Upper lobe of left lung (tissue), 6 donors: ENCODE data around the gene METTL17. TPM values are rescaled to one million over a fixed set of nuclear protein-coding genes. Genes with fewer than 3 reads are reported as not detected.
A peak's percentile ranks its signal among the peaks of the same experiment; 100 is the strongest.
"Not testable (repeated sequence)": the region's sequence is repeated elsewhere in the genome, so short reads cannot be mapped to it uniquely, and the experiment has no call there.

Experiments used
- ATAC-seq, 2 donors: fragments of 200-7000 bp; cut with Tn5 transposase; one replicate each; pipeline ENCODE4 v1.9.1; 2022; ENCODE audit warnings: mild to moderate bottlenecking in 2 of 2, moderate library complexity in 2 of 2; ENCODE audit not compliant: low FRiP score in 2 of 2
- DNase-seq, 2 donors: peaks; one replicate each; pipeline ENCODE4 v3.0.0-alpha.2; 2019 to 2020
- H3K27ac ChIP-seq, 4 donors: fragments of 200-600 bp; sonication (generic); one replicate each; pipeline ENCODE4 v1.5.1; 2016 to 2019
- H3K27me3 ChIP-seq, 4 donors: fragments of 200-600 bp; sonication (generic); one replicate each; pipeline ENCODE4 v1.5.1; 2017 to 2019
- H3K36me3 ChIP-seq, 4 donors: fragments of 200-600 bp; sonication (generic); one replicate each; pipeline ENCODE4 v1.5.1; 2016 to 2019
- H3K4me1 ChIP-seq, 4 donors: fragments of 200-600 bp; sonication (generic); one replicate each; pipeline ENCODE4 v1.5.1; 2018 to 2019
- H3K4me3 ChIP-seq, 4 donors: fragments of 200-600 bp; sonication (generic); one replicate each; pipeline ENCODE4 v1.5.1; 2017 to 2019; ENCODE audit warnings: mild to moderate bottlenecking in 2 of 4, moderate library complexity in 1 of 4
- H3K9me3 ChIP-seq, 4 donors: fragments of 200-600 bp; sonication (generic); one replicate each; pipeline ENCODE4 v1.5.1; 2018 to 2019
- CTCF ChIP-seq, 6 experiments: fragments of 450-650 bp in 4 of 6; fragments of 200-600 bp in 2 of 6; sonication (generic) in 2 of 6; IDR thresholded peaks; one replicate each; pipeline ENCODE4 v1.5.1; 2016 to 2019; ENCODE audit warnings: antibody characterized with exemption in 6 of 6
- EP300 ChIP-seq, 4 donors: sonication (generic); formaldehyde crosslinking; IDR thresholded peaks; one replicate each; pipeline ENCODE4 v1.5.1; 2017; ENCODE audit warnings: antibody characterized with exemption in 4 of 4, control low read depth in 2 of 4
- POLR2A ChIP-seq, 4 donors: fragments of 450-650 bp; IDR thresholded peaks; one replicate each; pipeline ENCODE4 v1.5.1; 2016 to 2017; ENCODE audit warnings: antibody characterized with exemption in 4 of 4, mild to moderate bottlenecking in 2 of 4
- POLR2AphosphoS5 ChIP-seq, 2 donors: sonication (generic); formaldehyde crosslinking; IDR thresholded peaks; one replicate each; pipeline ENCODE4 v1.5.1; 2017; ENCODE audit warnings: antibody characterized with exemption in 2 of 2
- WGBS, 2 donors: methylation state at CpG; one replicate each; pipeline ENCODE4 v1.1.5; 2017 to 2018; 5-methylcytosine and 5-hydroxymethylcytosine counted together
- total RNA-seq, 6 donors: library from RNA; depleted of rRNA in 4 of 6; stranded (reverse); fragments of >200 nt in 4 of 6; gene quantifications; one replicate each; pipeline versions ENCODE4 v1.1.0 to v1.2.1, GENCODE V29; 2016 to 2021
- donor health status: DM: no; HTN: no; CAD: no; lungs with moderate emphysema.
- donor health status: DM: no; HTN: yes; CAD: no; lungs with severe emphysema.

Gene METTL17
- total RNA-seq, 6 donors from 2014 or later, result 39.2 to 202 (median 59.4) TPM

GRCh38 chr14:21003788-21004346 is 14.1 kb downstream of the METTL17 start:
- Histone ChIP-seq H3K9me3 (no peaks in the 10 kb centered on the region), H3K4me3 (no peak overlapping the region), H3K27ac (no peak overlapping the region), H3K36me3 (no peaks in the 10 kb centered on the region), H3K27me3 (no peaks in the 10 kb centered on the region), H3K4me1 (no peaks in the 10 kb centered on the region)
- DNase-seq (no peak), ATAC-seq (no peak)
- WGBS, 2 donors, result 88 to 89% methylated on average over 14 of the region's 14 CpGs
- TF ChIP-seq POLR2A (IDR thresholded peaks at IDR 0.05), result no peak
- TF ChIP-seq EP300 (IDR thresholded peaks at IDR 0.05), result no peak
- TF ChIP-seq POLR2AphosphoS5 (IDR thresholded peaks at IDR 0.05), result no peak
- no peak for TF ChIP-seq CTCF (IDR thresholded peaks at IDR 0.05)

GRCh38 chr14:21009721-21010120 is 19.9 kb downstream of the METTL17 start:
- not testable (repeated sequence) for H3K4me1 ChIP-seq, H3K4me3 ChIP-seq, H3K27ac ChIP-seq, H3K36me3 ChIP-seq, H3K27me3 ChIP-seq, H3K9me3 ChIP-seq, ATAC-seq, DNase-seq
- WGBS, 2 donors, result 75 to 81% methylated on average over 3 of the region's 3 CpGs

- no peaks in the 10 kb centered on the region for H3K27me3 ChIP-seq
Observed at GRCh38 chr14:21011136-21011535, 21.4 kb downstream of the METTL17 start.

DNA sequence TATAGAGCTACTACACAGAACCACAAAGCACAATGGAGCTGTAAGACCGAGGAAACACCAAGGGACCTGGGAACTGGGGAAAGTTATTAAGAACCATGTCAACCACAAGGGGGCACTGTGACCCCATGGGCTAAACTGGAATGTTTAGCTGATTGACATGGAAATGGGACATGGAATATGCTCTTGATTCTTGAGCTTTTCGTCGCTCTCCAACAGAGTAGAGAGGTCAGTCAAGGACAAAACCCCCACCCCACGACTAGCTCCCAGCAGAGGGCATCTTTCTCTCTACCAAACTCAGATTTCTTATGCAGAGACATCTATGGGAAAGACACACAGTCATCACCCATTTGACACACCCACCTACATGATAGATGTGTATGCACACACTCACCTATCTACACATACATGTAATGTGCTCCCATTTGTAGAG is 25.0 kb downstream of the METTL17 start:
- Histone ChIP-seq H3K4me1 (peaks cover 0 to 5% (median 5%) of the 10 kb centered on the region in 4 donors), H3K27me3 (no peaks in the 10 kb centered on the region), H3K9me3 (no peaks in the 10 kb centered on the region), H3K36me3 (peaks cover 3 to 32% (median 17%) of the 10 kb centered on the region in 4 donors), H3K27ac (no peak overlapping the region), H3K4me3 (no peak overlapping the region)
- ATAC-seq (peak; percentile 83 to 89), DNase-seq (peak in 1 of 2 donors; percentile 81)
- peak; percentile 70 to 88 (median 88) for TF ChIP-seq CTCF (IDR thresholded peaks at IDR 0.05)
- TF ChIP-seq POLR2AphosphoS5 (IDR thresholded peaks at IDR 0.05), result peak; percentile 18 to 32
- no peak for TF ChIP-seq POLR2A (IDR thresholded peaks at IDR 0.05)
- 0% methylated on average over 4 of the region's 4 CpGs for WGBS, 2 donors

More at GRCh38 chr14:21011136-21011535, 21.4 kb downstream of the METTL17 start:
- 69 to 87% methylated on average over 1 of the region's 1 CpG for WGBS, 2 donors
- H3K4me3 ChIP-seq, result no peak overlapping the region
- no peaks in the 10 kb centered on the region for H3K9me3 ChIP-seq
- no peak for ATAC-seq
- DNase-seq, result no peak
- H3K27ac ChIP-seq, result no peak overlapping the region
- no peaks in the 10 kb centered on the region for H3K36me3 ChIP-seq
- TF ChIP-seq POLR2AphosphoS5 (IDR thresholded peaks at IDR 0.05), result no peak
- TF ChIP-seq POLR2A (IDR thresholded peaks at IDR 0.05), result no peak
- no peak for TF ChIP-seq EP300 (IDR thresholded peaks at IDR 0.05)
- TF ChIP-seq CTCF (IDR thresholded peaks at IDR 0.05), result no peak
- peaks cover 0 to 5% (median 5%) of the 10 kb centered on the region in 4 donors for H3K4me1 ChIP-seq

DNA sequence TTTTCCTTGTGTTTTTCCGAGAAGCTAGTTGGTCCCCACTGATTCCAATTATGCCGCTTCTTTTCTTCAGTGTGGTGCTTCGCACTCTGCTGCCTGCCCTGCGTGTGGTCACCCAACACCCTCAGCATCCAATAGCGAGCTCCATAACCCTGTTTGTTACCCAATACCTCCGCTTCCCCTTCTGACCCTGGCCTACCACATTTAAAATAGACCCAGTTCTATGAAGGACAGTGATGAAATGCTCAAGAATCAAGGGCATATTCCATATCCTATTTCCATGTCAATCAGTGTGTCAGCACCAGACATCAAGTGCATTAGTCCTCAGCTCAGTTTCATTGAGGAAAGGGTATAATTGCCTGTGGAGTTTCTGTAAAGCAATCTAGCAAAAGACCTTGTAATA is 25.5 kb downstream of the METTL17 start:
- H3K36me3 ChIP-seq, result peaks cover 3 to 37% (median 17%) of the 10 kb centered on the region in 4 donors
- 58 to 73% methylated on average over 6 of the region's 6 CpGs for WGBS, 2 donors
- no peaks in the 10 kb centered on the region for H3K9me3 ChIP-seq
- no peak overlapping the region for H3K4me3 ChIP-seq
- DNase-seq (no peak), ATAC-seq (peak in 1 of 2 donors; percentile 37)
- TF ChIP-seq POLR2AphosphoS5 (IDR thresholded peaks at IDR 0.05) (no peak), CTCF (IDR thresholded peaks at IDR 0.05) (no peak), POLR2A (IDR thresholded peaks at IDR 0.05) (no peak), EP300 (IDR thresholded peaks at IDR 0.05) (no peak)
- no peaks in the 10 kb centered on the region for H3K27me3 ChIP-seq
- H3K4me1 ChIP-seq, result peaks cover 0 to 5% (median 5%) of the 10 kb centered on the region in 4 donors
- H3K27ac ChIP-seq, result no peak overlapping the region
